Measurements from ENCODE around the gene ILDR1.

Gene ILDR1

GRCh38 chr3:121995161-121996137 is 26.6 kb downstream of the ILDR1 start:
- no peak for DNase-seq (ENCODE audit: low read depth in 2 of 3, low spot score in 1 of 3)

- DNase-seq (ENCODE audit: low read depth in 2 of 3, low spot score in 1 of 3), result no peak
These were observed 27.5 kb downstream of the ILDR1 start for GRCh38 chr3:121994551-121994950.

- no peak for DNase-seq (ENCODE audit: low read depth in 2 of 3, low spot score in 1 of 3)
These were observed 29.2 kb downstream of the ILDR1 start for GRCh38 chr3:121992601-121993560.

GRCh38 chr3:121989943-121990342 is 32.1 kb downstream of the ILDR1 start:
- DNase-seq (ENCODE audit: low read depth in 2 of 3, low spot score in 1 of 3), result no peak

GRCh38 chr3:121988146-121988545 is 33.9 kb downstream of the ILDR1 start:
- no peak for DNase-seq (ENCODE audit: low read depth in 2 of 3, low spot score in 1 of 3)

GRCh38 chr3:121985846-121986245 is 36.2 kb downstream of the ILDR1 start:
- no peak for DNase-seq (ENCODE audit: low read depth in 2 of 3, low spot score in 1 of 3)

- no peak for DNase-seq (ENCODE audit: low read depth in 2 of 3, low spot score in 1 of 3)
These were observed 40.6 kb downstream of the ILDR1 start for GRCh38 chr3:121981473-121981872.

GRCh38 chr3:121980450-121980796 is 41.6 kb downstream of the ILDR1 start:
- no peak for DNase-seq (ENCODE audit: low read depth in 2 of 3, low spot score in 1 of 3)

GRCh38 chr3:121979734-121980449 is 42.2 kb downstream of the ILDR1 start:
- no peak for DNase-seq (ENCODE audit: low read depth in 2 of 3, low spot score in 1 of 3)

GRCh38 chr3:121979246-121979645 is 42.8 kb downstream of the ILDR1 start:
- no peak for DNase-seq (ENCODE audit: low read depth in 2 of 3, low spot score in 1 of 3)

GRCh38 chr3:121976727-121977126 is 45.3 kb downstream of the ILDR1 start:
- DNase-seq (ENCODE audit: low read depth in 2 of 3, low spot score in 1 of 3), result no peak

GRCh38 chr3:121975702-121976302 is 46.2 kb downstream of the ILDR1 start:
- no peak for DNase-seq (ENCODE audit: low read depth in 2 of 3, low spot score in 1 of 3)

GRCh38 chr3:121974601-121975111 is 47.4 kb downstream of the ILDR1 start:
- DNase-seq (ENCODE audit: low read depth in 2 of 3, low spot score in 1 of 3), result no peak

- no peak for DNase-seq (ENCODE audit: low read depth in 2 of 3, low spot score in 1 of 3)
These were observed 52.0 kb downstream of the ILDR1 start for GRCh38 chr3:121970047-121970446.

- DNase-seq (ENCODE audit: low read depth in 2 of 3, low spot score in 1 of 3), result no peak
These were observed 52.4 kb downstream of the ILDR1 start for GRCh38 chr3:121969631-121970030.

- DNase-seq (ENCODE audit: low read depth in 2 of 3, low spot score in 1 of 3), result no peak
These were observed 58.4 kb downstream of the ILDR1 start for GRCh38 chr3:121963608-121964007.

- no peak for DNase-seq (ENCODE audit: low read depth in 2 of 3, low spot score in 1 of 3)
These were observed 59.6 kb downstream of the ILDR1 start for GRCh38 chr3:121962443-121962842.

- no peak for DNase-seq (ENCODE audit: low read depth in 2 of 3, low spot score in 1 of 3)
These were observed 60.8 kb downstream of the ILDR1 start for GRCh38 chr3:121961283-121961682.

- no peak for DNase-seq (ENCODE audit: low read depth in 2 of 3, low spot score in 1 of 3)
These were observed 63.2 kb downstream of the ILDR1 start for GRCh38 chr3:121958801-121959200.

GRCh38 chr3:121957674-121958415 is 64.2 kb downstream of the ILDR1 start:
- DNase-seq (ENCODE audit: low read depth in 2 of 3, low spot score in 1 of 3), result no peak
